OCI-LY7 (cell line): Measurements from ENCODE around the gene ANKS1A.

Source experiments
- EZH2phosphoT487 ChIP-seq: fragments of 200-600 bp; sonication (generic); IDR thresholded peaks from 2 replicates; pipeline ENCODE4 v1.6.1; 2018; ENCODE audit warnings: low read depth, borderline replicate concordance, mild to moderate bottlenecking, mixed run types, antibody characterized with exemption, low read length, moderate library complexity, mixed read lengths
- TF ChIP-seq, protein P1 (sequence below): fragments of 200-600 bp; sonication (generic); conservative IDR thresholded peaks from 2 replicates; pipeline ENCODE4 v1.5.1; 2014; ENCODE audit warnings: mild to moderate bottlenecking, antibody characterized with exemption, low read length, moderate library complexity, mixed read lengths

DNA sequence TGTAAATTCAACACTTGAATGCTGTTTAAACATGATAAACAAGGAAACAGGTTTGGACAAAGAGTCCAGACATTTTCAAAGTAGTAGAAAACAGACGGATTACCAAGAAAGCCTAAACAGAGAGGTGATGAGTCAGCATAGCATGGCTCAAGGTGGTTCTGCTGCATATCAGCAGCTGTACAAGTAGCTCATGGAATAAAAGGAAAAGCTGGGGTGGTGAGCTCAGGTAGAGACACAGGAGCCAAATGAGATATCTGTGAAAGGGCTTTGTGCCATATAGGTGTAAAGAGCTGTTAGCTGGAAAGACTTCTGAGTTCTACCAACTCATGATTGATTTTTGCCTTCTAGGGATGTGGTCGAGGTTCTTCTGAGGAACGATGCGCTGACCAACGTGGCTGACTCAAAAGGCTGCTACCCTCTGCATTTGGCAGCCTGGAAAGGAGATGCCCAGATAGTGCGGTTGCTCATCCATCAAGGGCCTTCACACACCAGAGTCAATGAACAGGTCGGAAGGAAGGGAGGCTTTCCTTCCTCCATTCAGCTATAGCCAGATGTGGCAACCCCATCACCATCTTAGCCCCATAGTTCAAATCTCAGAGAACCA lies 80.7 kb downstream of the ANKS1A start:
- TF ChIP-seq, protein P1, sequence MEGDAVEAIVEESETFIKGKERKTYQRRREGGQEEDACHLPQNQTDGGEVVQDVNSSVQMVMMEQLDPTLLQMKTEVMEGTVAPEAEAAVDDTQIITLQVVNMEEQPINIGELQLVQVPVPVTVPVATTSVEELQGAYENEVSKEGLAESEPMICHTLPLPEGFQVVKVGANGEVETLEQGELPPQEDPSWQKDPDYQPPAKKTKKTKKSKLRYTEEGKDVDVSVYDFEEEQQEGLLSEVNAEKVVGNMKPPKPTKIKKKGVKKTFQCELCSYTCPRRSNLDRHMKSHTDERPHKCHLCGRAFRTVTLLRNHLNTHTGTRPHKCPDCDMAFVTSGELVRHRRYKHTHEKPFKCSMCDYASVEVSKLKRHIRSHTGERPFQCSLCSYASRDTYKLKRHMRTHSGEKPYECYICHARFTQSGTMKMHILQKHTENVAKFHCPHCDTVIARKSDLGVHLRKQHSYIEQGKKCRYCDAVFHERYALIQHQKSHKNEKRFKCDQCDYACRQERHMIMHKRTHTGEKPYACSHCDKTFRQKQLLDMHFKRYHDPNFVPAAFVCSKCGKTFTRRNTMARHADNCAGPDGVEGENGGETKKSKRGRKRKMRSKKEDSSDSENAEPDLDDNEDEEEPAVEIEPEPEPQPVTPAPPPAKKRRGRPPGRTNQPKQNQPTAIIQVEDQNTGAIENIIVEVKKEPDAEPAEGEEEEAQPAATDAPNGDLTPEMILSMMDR = no peak
- no peak for TF ChIP-seq EZH2phosphoT487
